Chondrocyte (in vitro differentiated cells): ENCODE results near the gene SNW1. TPM values are rescaled to one million over a fixed set of nuclear protein-coding genes. Genes with fewer than 3 reads are reported as not detected.

Experiments used
- DNase-seq: peaks from one replicate; pipeline ENCODE4 v3.0.0; 2021; ENCODE audit warnings: mixed read lengths, low spot score
- H3K27ac Mint-ChIP-seq: one replicate; pipeline ENCODE4 v1.8.0; 2021; ENCODE audit warnings: mild to moderate bottlenecking, moderate library complexity, mixed read lengths; ENCODE audit not compliant: unreplicated experiment
- H3K27me3 Mint-ChIP-seq: 2 replicates; pipeline ENCODE4 v1.8.0; 2021; ENCODE audit warnings: low read depth, mixed read lengths
- H3K36me3 Mint-ChIP-seq: 2 replicates; pipeline ENCODE4 v1.8.0; 2021; ENCODE audit warnings: low read depth, mixed read lengths
- H3K4me1 Mint-ChIP-seq: 2 replicates; pipeline ENCODE4 v1.8.0; 2021; ENCODE audit warnings: low read depth, mild to moderate bottlenecking, mixed read lengths
- H3K4me3 Mint-ChIP-seq: one replicate; pipeline ENCODE4 v1.8.0; 2021; ENCODE audit warnings: mild to moderate bottlenecking, moderate library complexity, mixed read lengths; ENCODE audit not compliant: unreplicated experiment
- H3K9me3 Mint-ChIP-seq: 2 replicates; pipeline ENCODE4 v1.8.0; 2021; ENCODE audit warnings: low read depth, mixed read lengths
- long read RNA-seq: library from polyadenylated mRNA; stranded (forward); transcript quantifications from one replicate; pipeline ENCODE4 v2.0.0, GENCODE V29; 2021
- total RNA-seq: library from RNA; stranded (reverse); gene quantifications from 3 replicates; pipeline ENCODE4 v1.2.1, GENCODE V29; 2021
- TF ChIP-seq, protein P1 (sequence below): fragments of 200-600 bp; sonication (generic); IDR thresholded peaks from 2 replicates; pipeline ENCODE4 v1.5.0; 2021; ENCODE audit warnings: antibody characterized with exemption, mild to moderate bottlenecking, moderate library complexity

Gene SNW1
- total RNA-seq: 54.8 to 63.0 TPM (median 61.7 TPM) in 3 replicates
- long read RNA-seq, transcript SNW1-201 (14 exons, 2,163 nt): major isoform, 107 of 125 reads
- long read RNA-seq, partial matches to known transcripts: 6 of 125 reads
- long read RNA-seq, other reads (novel, unspliced or antisense): 8 of 125 reads

DNA sequence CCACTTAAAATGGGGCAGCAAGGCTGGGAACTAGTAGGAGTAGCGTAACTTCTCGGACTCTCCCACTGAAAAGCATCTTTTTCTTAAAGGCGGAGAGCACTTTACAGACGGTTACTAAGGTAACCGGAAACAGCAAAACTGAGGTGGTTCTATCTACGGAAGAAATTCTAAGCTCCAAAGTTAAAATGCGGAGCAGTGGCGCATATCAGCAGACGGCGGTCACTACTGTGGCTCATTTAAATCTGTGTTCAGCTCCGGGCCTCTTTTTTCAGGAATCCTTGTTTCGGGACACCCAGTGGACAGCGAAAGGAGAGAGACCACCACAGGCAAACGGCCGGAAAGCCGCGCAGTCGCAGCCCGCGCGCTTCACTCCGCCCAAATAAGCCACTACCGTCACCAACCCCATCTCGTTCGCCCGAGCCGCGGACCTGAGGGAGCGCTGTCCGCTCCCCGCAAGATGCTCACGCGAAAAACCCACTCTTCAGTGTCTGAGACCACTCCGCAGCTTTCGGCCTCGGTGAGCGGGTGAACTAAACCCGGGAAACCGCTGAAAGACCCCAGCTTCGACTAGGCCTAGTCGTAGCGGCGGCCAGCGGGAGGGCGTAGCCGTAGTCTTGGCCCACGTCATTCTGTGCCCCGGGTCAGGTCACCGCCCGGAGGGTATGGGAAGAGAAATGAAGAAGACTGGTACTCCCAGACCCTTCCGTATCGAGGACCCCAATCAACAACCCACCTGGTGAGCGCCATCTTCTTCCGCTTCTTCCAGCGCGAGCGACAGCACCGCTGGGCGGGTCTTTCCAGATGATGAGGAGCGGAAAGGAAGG lies at the start of gene SNW1:
SNW1 (minus strand) TSS at position 776 of the 824 bp plus-strand sequence; CDS start at position 747, 29 bp downstream.
- TF ChIP-seq, protein P1, sequence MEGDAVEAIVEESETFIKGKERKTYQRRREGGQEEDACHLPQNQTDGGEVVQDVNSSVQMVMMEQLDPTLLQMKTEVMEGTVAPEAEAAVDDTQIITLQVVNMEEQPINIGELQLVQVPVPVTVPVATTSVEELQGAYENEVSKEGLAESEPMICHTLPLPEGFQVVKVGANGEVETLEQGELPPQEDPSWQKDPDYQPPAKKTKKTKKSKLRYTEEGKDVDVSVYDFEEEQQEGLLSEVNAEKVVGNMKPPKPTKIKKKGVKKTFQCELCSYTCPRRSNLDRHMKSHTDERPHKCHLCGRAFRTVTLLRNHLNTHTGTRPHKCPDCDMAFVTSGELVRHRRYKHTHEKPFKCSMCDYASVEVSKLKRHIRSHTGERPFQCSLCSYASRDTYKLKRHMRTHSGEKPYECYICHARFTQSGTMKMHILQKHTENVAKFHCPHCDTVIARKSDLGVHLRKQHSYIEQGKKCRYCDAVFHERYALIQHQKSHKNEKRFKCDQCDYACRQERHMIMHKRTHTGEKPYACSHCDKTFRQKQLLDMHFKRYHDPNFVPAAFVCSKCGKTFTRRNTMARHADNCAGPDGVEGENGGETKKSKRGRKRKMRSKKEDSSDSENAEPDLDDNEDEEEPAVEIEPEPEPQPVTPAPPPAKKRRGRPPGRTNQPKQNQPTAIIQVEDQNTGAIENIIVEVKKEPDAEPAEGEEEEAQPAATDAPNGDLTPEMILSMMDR: peak; percentile 24
- Mint-ChIP-seq H3K4me1 (peaks cover 34% of the 10 kb centered on the region), H3K4me3 (peak within 1 kb of the TSS; percentile 95), H3K9me3 (no peaks in the 10 kb centered on the region), H3K36me3 (no peaks in the 10 kb centered on the region), H3K27me3 (no peaks in the 10 kb centered on the region), H3K27ac (peak within 1 kb of the TSS; percentile 99)
- DNase-seq: peak; percentile 97

DNA sequence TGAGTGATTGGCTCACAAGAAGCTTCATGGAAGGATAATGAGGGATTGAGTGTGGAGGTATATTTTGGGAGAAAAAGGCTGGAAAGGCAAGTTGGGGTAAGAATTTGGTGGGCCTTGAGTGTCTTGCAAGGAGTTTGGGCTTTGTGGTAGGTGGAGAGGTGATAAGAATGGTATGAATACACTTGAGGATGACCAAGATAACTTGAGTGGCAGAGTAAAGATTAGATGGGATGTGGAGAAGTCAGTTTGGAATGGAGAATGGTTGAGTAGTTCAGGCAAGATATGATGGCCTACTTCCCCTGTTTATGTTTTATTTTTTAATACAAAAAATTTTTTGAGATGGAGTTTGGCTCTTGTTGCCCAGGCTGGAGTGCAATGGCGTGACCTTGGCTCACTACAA lies 48.1 kb upstream of the SNW1 start:
- H3K4me3 Mint-ChIP-seq: no peak overlapping the region
- DNase-seq: no peak
- H3K4me1 Mint-ChIP-seq: no peaks in the 10 kb centered on the region
- peaks cover 2% of the 10 kb centered on the region for H3K36me3 Mint-ChIP-seq
- no peak overlapping the region for H3K27ac Mint-ChIP-seq
- no peaks in the 10 kb centered on the region for H3K9me3 Mint-ChIP-seq
- no peaks in the 10 kb centered on the region for H3K27me3 Mint-ChIP-seq
- TF ChIP-seq, protein P1: no peak

DNA sequence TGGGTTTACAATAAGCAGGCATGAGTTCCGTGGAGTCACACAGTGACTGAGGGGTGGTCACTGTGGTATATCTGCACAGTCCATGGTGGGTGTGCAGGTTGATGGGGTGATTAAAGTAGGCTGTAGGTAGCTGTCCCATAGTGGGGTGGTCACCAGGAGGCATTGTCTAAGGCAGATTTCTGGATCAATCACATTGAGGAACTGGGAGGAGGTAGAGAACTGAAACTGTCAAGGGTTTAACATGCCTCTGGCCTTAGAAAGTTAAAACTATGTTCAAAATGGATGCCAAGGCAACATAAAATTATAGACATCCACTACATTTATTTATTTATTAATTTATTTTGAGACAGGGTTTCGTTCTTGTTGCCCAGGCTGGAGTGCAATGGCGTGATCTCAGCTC lies 47.3 kb upstream of the SNW1 start:
- TF ChIP-seq, protein P1: no peak
- Mint-ChIP-seq H3K4me1 (no peaks in the 10 kb centered on the region), H3K27me3 (no peaks in the 10 kb centered on the region), H3K36me3 (peaks cover 2% of the 10 kb centered on the region), H3K27ac (no peak overlapping the region), H3K4me3 (no peak overlapping the region), H3K9me3 (no peaks in the 10 kb centered on the region)
- DNase-seq: no peak

DNA sequence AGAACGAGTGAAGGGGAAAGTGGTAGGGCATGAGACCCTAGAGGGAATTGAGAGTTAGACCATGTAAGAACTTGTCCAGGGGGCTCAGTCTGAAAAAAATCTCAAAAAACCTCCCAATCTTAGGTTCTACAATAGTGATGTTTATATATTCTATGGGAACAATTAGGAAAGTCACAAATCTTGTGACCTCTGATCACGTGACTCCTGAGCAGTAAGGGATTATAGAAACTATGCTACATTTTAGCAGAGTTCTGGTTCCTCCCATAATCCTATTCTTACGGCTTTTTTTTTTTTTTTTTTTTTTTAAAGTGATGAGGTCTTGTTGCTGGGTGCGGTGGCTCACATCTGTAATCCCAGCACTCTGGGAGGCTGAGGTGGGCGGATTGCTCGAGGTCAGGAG lies 44.8 kb upstream of the SNW1 start:
- Mint-ChIP-seq H3K9me3 (no peaks in the 10 kb centered on the region), H3K36me3 (peaks cover 2% of the 10 kb centered on the region), H3K4me3 (no peak overlapping the region), H3K4me1 (peaks cover 1% of the 10 kb centered on the region), H3K27ac (no peak overlapping the region), H3K27me3 (no peaks in the 10 kb centered on the region)
- TF ChIP-seq, protein P1: no peak
- no peak for DNase-seq

DNA sequence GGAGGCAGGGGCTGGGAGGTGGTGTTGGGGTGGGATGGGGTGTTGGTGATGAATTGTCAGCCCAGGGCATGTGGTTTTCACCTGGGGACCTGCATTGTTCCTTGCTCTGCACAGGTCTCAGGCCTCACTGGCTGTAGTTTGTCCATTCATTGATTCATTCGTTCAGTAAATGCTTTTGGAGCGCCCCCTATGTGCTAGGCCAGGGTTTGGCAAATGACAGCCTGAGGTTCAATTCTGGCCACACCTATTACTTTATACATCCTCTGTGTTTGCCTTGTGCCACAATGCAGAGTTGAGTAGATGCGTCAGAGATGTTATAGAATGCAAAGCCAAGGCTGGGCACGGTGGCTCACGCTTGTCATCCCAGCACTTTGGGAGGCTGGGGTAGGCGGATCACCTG lies 43.6 kb upstream of the SNW1 start:
- no peaks in the 10 kb centered on the region for H3K9me3 Mint-ChIP-seq
- H3K4me1 Mint-ChIP-seq: peaks cover 8% of the 10 kb centered on the region
- H3K4me3 Mint-ChIP-seq: no peak overlapping the region
- DNase-seq: peak; percentile 39
- peaks cover 2% of the 10 kb centered on the region for H3K36me3 Mint-ChIP-seq
- no peaks in the 10 kb centered on the region for H3K27me3 Mint-ChIP-seq
- no peak overlapping the region for H3K27ac Mint-ChIP-seq
- TF ChIP-seq, protein P1: peak; percentile 31
